Measurements from ENCODE around the gene IL20RB.
"Not testable (repeated sequence)": the region's sequence is repeated elsewhere in the genome, so short reads cannot be mapped to it uniquely, and the experiment has no call there.

Gene IL20RB

GRCh38 chr3:136984837-136985236, 27.1 kb downstream of the IL20RB start:
- no peak for DNase-seq (ENCODE audit: low read depth)

- not testable (repeated sequence) for DNase-seq (ENCODE audit: low read depth)
Measured at GRCh38 chr3:136987398-136987980, 29.7 kb downstream of the IL20RB start.

- DNase-seq (ENCODE audit: low read depth): no peak
Measured at GRCh38 chr3:136988651-136989050, 30.9 kb downstream of the IL20RB start.

- no peak for DNase-seq (ENCODE audit: low read depth)
Measured at GRCh38 chr3:136989781-136990524, 32.2 kb downstream of the IL20RB start.

GRCh38 chr3:136990826-136991225, 33.0 kb downstream of the IL20RB start:
- no peak for DNase-seq (ENCODE audit: low read depth)

GRCh38 chr3:136992115-136992514, 34.3 kb downstream of the IL20RB start:
- no peak for DNase-seq (ENCODE audit: low read depth)

GRCh38 chr3:136994772-136995516, 37.2 kb downstream of the IL20RB start:
- DNase-seq (ENCODE audit: low read depth): no peak

- no peak for DNase-seq (ENCODE audit: low read depth)
Measured at GRCh38 chr3:136995652-136996051, 37.9 kb downstream of the IL20RB start.

GRCh38 chr3:137000039-137000438, 42.3 kb downstream of the IL20RB start:
- no peak for DNase-seq (ENCODE audit: low read depth)

GRCh38 chr3:137007376-137007775, 49.6 kb downstream of the IL20RB start:
- not testable (repeated sequence) for DNase-seq (ENCODE audit: low read depth)

- DNase-seq (ENCODE audit: low read depth): no peak
Measured at GRCh38 chr3:137008131-137008530, 50.3 kb downstream of the IL20RB start.

GRCh38 chr3:137008976-137009375, 51.2 kb downstream of the IL20RB start:
- DNase-seq (ENCODE audit: low read depth): no peak

GRCh38 chr3:137010137-137010536, 52.4 kb downstream of the IL20RB start:
- DNase-seq (ENCODE audit: low read depth): no peak

- no peak for DNase-seq (ENCODE audit: low read depth)
Measured at GRCh38 chr3:137011153-137011552, 53.4 kb downstream of the IL20RB start.

- no peak for DNase-seq (ENCODE audit: low read depth)
Measured at GRCh38 chr3:137012097-137012501, 54.3 kb downstream of the IL20RB start.

GRCh38 chr3:137013951-137014688, 56.3 kb downstream of the IL20RB start:
- peak; percentile 69 for DNase-seq (ENCODE audit: low read depth)

- not testable (repeated sequence) for DNase-seq (ENCODE audit: low read depth)
Measured at GRCh38 chr3:137017316-137017715, 59.5 kb downstream of the IL20RB start.

GRCh38 chr3:137020315-137020714, 62.5 kb downstream of the IL20RB start:
- DNase-seq (ENCODE audit: low read depth): no peak

GRCh38 chr3:137020888-137021287, 63.1 kb downstream of the IL20RB start:
- no peak for DNase-seq (ENCODE audit: low read depth)

GRCh38 chr3:137024348-137024747, 66.6 kb downstream of the IL20RB start:
- no peak for DNase-seq (ENCODE audit: low read depth)

GRCh38 chr3:137026701-137027100, 68.9 kb downstream of the IL20RB start:
- DNase-seq (ENCODE audit: low read depth): no peak

GRCh38 chr3:137032465-137033120, 74.8 kb downstream of the IL20RB start:
- peak; percentile 74 for DNase-seq (ENCODE audit: low read depth)

Data from activated T-cell treated with anti-CD3 and anti-CD28 coated beads for 48 hours (primary cell).